NCI-H146 (cell line): ENCODE results near the gene DNAH17.
A peak's percentile ranks its signal among the peaks of the same experiment; 100 is the strongest.
"Not testable (repeated sequence)": the region's sequence is repeated elsewhere in the genome, so short reads cannot be mapped to it uniquely, and the experiment has no call there.

ENCODE experiments used
- DNase-seq: peaks from one replicate; lab custom pipeline; 2025; lab: John Stamatoyannopoulos, UW

Gene DNAH17

DNA sequence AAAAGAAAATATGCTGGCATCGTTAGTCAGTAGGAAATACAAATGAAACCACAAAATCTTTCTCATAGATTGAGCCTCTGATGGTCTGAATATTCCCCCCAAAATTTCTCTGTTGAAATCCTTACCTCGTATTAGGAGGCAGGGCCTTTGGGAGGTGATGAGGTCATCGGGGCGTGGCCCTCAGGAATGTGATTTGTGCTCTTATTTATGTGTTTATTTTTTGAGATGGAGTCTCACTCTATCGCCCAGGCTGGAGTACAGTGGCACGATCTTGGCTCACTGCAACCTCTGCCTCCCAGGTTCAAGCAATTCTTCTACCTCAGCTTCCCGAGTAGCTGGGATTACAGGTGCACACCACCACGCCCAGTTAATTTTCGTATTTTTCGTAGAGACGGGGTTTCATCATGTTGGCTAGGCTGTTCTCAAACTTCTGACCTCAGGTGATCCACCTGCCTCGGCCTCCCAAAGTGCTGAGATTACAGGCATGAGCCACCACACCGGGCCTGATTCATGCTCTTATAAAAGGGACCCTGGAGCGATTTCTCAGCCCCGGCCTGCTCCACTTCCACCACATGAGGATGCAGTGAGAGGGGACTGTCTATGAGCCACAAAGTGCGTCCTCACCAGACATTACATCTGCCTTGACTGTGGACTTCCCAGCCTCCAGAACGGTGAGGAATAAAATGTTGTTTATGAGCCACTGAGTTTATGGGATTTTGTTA, 53.1 kb downstream of the DNAH17 start:
- DNase-seq = no peak

- no peak for DNase-seq
These were observed 55.0 kb downstream of the DNAH17 start for GRCh38 chr17:78522031-78522809.

- DNase-seq = no peak
These were observed 59.8 kb downstream of the DNAH17 start for GRCh38 chr17:78517421-78517820.

GRCh38 chr17:78515480-78515879, 61.7 kb downstream of the DNAH17 start:
- no peak for DNase-seq

GRCh38 chr17:78514521-78514920, 62.7 kb downstream of the DNAH17 start:
- no peak for DNase-seq

GRCh38 chr17:78512976-78513375, 64.2 kb downstream of the DNAH17 start:
- DNase-seq = no peak

GRCh38 chr17:78510141-78511075, 66.8 kb downstream of the DNAH17 start:
- DNase-seq = no peak

DNA sequence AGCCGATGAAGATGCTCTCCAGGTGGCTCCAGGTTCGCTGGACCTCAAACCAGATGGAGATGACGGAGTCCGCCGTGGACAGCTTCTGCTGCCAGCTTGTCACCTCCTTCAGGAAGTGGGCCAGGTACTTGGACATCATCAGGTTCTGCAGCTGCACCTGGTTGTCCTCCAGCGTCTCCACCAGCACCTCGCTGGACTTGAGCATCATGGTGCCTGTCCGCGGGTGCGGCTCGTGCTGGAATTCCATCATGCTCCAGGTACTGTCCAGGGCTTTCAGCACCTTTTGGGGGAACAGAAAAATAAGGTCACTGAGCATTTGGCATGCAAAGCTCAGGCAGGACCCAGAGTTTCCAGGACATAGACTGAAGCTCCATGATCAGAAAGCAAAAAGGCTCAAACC, 69.7 kb downstream of the DNAH17 start:
- no peak for DNase-seq

- no peak for DNase-seq
These were observed 70.5 kb downstream of the DNAH17 start for GRCh38 chr17:78506454-78507309.

DNA sequence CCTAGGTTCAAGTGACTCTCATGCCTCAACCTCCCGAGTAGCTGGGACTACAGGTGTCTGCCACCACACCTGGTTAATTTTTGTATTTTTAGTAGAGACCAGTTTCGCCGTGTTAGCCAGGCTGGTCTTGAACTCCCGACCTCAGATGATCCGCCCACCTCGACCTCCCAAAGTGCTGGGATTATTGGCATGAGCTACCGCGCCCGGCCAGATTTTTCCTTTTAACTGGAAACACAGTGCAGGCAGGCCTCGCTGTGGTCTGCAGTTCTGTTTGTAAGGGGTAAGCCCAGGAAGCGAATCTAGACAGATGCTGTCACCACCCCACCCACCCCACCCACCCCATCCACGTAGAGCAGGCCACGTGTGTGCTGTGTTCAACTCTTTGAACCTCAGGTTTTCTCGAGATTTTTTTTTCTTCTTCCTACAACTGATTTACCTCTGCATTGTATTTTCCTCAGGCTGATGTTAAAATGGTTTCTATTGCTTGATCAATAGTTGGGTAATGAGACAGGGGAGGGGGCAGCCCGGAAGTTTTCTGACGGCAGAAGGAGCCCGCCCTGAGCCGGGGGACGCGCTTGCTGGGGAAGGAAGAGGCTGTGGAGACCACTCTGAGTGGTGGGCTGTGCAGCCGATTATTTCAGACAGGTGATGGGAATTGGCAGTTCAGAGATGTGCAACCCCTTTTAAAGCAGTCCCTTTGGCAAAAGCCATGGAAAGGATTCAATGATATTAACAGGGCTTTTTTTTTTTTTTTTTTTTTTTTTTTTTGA, 72.9 kb downstream of the DNAH17 start:
- DNase-seq = no peak

- not testable (repeated sequence) for DNase-seq
These were observed 73.8 kb downstream of the DNAH17 start for GRCh38 chr17:78503388-78503787.

DNA sequence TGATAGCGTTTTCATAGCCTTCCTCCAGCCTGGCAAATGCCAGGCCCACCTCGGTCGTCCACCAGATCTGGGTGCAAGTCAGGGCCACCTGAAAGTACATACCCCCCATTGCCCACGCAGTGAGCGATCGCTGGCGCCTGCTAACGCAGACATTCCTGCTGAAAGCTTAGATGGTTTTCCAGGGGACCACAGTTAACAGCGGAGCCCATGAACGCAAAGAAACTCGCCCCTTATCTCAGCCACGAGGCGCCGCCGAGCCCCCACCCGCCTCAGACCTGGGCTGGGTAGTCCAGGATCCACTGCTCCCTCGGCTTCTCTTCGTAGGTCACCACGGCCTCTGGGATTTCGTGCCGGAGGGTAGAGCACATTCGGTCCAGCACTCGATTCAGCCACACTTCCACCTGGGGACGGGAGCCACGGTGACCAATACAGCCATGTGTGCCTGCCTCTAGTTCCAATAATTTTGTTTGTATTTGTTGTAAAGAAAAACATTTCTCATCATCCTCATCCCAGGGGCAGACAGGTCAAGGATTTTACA, 74.5 kb downstream of the DNAH17 start:
- DNase-seq = no peak

- no peak for DNase-seq
These were observed 75.8 kb downstream of the DNAH17 start for GRCh38 chr17:78501241-78502036.

DNA sequence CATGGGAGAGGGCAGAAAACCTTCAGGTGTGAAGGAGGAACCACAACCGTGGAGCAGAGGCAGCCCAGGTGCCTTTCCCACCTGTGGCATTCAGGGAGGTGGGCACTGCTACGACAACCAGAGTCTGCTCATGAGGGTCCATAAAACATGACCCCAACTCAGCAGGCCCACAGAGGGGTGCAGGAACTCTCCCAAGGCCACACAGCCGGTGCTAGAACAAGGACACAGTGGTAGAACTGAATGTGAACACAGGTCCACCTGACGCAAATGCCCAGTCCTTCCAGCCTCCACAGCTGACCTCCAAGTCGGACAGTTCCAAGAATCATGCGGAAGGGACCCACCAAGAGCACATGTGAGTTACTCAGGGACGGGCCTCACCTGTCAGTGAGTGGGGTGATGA, 76.4 kb downstream of the DNAH17 start:
- no peak for DNase-seq

GRCh38 chr17:78499715-78500540, 77.3 kb downstream of the DNAH17 start:
- DNase-seq = no peak

GRCh38 chr17:78498848-78499247, 78.3 kb downstream of the DNAH17 start:
- no peak for DNase-seq

- peak; percentile 79 for DNase-seq
These were observed 80.1 kb downstream of the DNAH17 start for GRCh38 chr17:78497115-78497540.

DNA sequence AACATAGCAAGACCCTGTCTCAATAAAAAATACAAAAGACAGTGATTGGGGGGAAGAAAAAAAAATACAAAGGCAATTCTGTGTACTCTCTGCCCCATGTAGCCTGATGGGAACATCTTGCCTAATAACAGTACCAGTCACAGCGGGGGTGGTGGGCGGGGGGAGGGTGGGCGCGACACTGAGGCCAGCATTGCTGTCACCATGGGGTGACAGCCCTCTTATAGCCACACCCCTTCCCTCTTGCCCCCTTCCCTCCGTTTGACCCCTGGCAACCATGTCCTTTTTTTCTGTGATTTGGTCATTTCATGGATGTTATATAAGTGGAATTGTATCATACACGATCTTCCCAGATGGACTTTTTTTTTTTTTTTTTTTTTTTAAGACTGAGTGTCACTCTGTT, 80.9 kb downstream of the DNAH17 start:
- no peak for DNase-seq

GRCh38 chr17:78495634-78496033, 81.6 kb downstream of the DNAH17 start:
- no peak for DNase-seq
